ENCODE data around the gene CSGALNACT2.

CSGALNACT2 gene

GRCh38 chr10:43217563-43218205 lies 79.4 kb downstream of the CSGALNACT2 start:
- Histone ChIP-seq H3K9ac (ENCODE audit: low read depth, low read length) (no peak overlapping the region), H4K20me1 (ENCODE audit: insufficient read depth, low read length) (no peaks in the 10 kb centered on the region), H3K36me3 (ENCODE audit: insufficient read depth, low read length) (no peaks in the 10 kb centered on the region), H3K4me3 (ENCODE audit: low read depth in 1 of 2, low read length in 2 of 2) (no peak overlapping the region), H3K9me3 (ENCODE audit: insufficient read depth, low read length, severe bottlenecking) (no peaks in the 10 kb centered on the region), H3K27me3 (ENCODE audit: insufficient read depth, low read length, poor library complexity) (no peaks in the 10 kb centered on the region), H2AFZ (ENCODE audit: low read depth, low read length) (no peak overlapping the region), H3K27ac (ENCODE audit: low read length) (no peak overlapping the region), H3K4me1 (ENCODE audit: insufficient read depth, low read length) (no peaks in the 10 kb centered on the region), H3K79me2 (ENCODE audit: insufficient read depth, low read length) (no peaks in the 10 kb centered on the region), H3K4me2 (ENCODE audit: insufficient read depth, low read length) (no peak overlapping the region)
- no peak for TF ChIP-seq EZH2 (IDR thresholded peaks at IDR 0.05; ENCODE audit: borderline replicate concordance, low read depth, low read length, severe bottlenecking)
- no peak for TF ChIP-seq CTCF (IDR thresholded peaks at IDR 0.05; ENCODE audit: borderline replicate concordance, extremely low read depth, low read length, poor library complexity, severe bottlenecking)
- DNase-seq: no peak
- no peak for ATAC-seq (ENCODE audit: insufficient read depth, low read depth)

- H3K79me2 ChIP-seq (ENCODE audit: insufficient read depth, low read length): no peaks in the 10 kb centered on the region
- no peaks in the 10 kb centered on the region for H3K36me3 ChIP-seq (ENCODE audit: insufficient read depth, low read length)
- no peak for DNase-seq
- no peak overlapping the region for H2AFZ ChIP-seq (ENCODE audit: low read depth, low read length)
- TF ChIP-seq CTCF (IDR thresholded peaks at IDR 0.05; ENCODE audit: borderline replicate concordance, extremely low read depth, low read length, poor library complexity, severe bottlenecking) (no peak), EZH2 (IDR thresholded peaks at IDR 0.05; ENCODE audit: borderline replicate concordance, low read depth, low read length, severe bottlenecking) (no peak)
- H3K27ac ChIP-seq (ENCODE audit: low read length): no peak overlapping the region
- no peaks in the 10 kb centered on the region for H3K9me3 ChIP-seq (ENCODE audit: insufficient read depth, low read length, severe bottlenecking)
- H3K9ac ChIP-seq (ENCODE audit: low read depth, low read length): no peak overlapping the region
- H3K27me3 ChIP-seq (ENCODE audit: insufficient read depth, low read length, poor library complexity): no peaks in the 10 kb centered on the region
- no peak for ATAC-seq (ENCODE audit: insufficient read depth, low read depth)
- no peaks in the 10 kb centered on the region for H4K20me1 ChIP-seq (ENCODE audit: insufficient read depth, low read length)
- no peak overlapping the region for H3K4me3 ChIP-seq (ENCODE audit: low read depth in 1 of 2, low read length in 2 of 2)
- H3K4me1 ChIP-seq (ENCODE audit: insufficient read depth, low read length): no peaks in the 10 kb centered on the region
- H3K4me2 ChIP-seq (ENCODE audit: insufficient read depth, low read length): no peak overlapping the region
Observed at GRCh38 chr10:43218206-43218950, 80.1 kb downstream of the CSGALNACT2 start.

- Histone ChIP-seq H3K27ac (ENCODE audit: low read length) (no peak overlapping the region), H3K4me3 (ENCODE audit: low read depth in 1 of 2, low read length in 2 of 2) (no peak overlapping the region), H3K27me3 (ENCODE audit: insufficient read depth, low read length, poor library complexity) (no peaks in the 10 kb centered on the region), H2AFZ (ENCODE audit: low read depth, low read length) (no peak overlapping the region), H3K79me2 (ENCODE audit: insufficient read depth, low read length) (no peaks in the 10 kb centered on the region), H3K9ac (ENCODE audit: low read depth, low read length) (no peak overlapping the region), H3K36me3 (ENCODE audit: insufficient read depth, low read length) (no peaks in the 10 kb centered on the region), H3K4me2 (ENCODE audit: insufficient read depth, low read length) (no peak overlapping the region), H3K4me1 (ENCODE audit: insufficient read depth, low read length) (no peaks in the 10 kb centered on the region), H3K9me3 (ENCODE audit: insufficient read depth, low read length, severe bottlenecking) (no peaks in the 10 kb centered on the region), H4K20me1 (ENCODE audit: insufficient read depth, low read length) (no peaks in the 10 kb centered on the region)
- DNase-seq (no peak), ATAC-seq (ENCODE audit: insufficient read depth, low read depth) (no peak)
- TF ChIP-seq EZH2 (IDR thresholded peaks at IDR 0.05; ENCODE audit: borderline replicate concordance, low read depth, low read length, severe bottlenecking) (no peak), CTCF (IDR thresholded peaks at IDR 0.05; ENCODE audit: borderline replicate concordance, extremely low read depth, low read length, poor library complexity, severe bottlenecking) (no peak)
Observed at GRCh38 chr10:43218951-43219837, 80.9 kb downstream of the CSGALNACT2 start.

Measured in DND-41 (cell line).